ENCODE measurements around the gene ASB15. TPM values are rescaled to one million over a fixed set of nuclear protein-coding genes. Genes with fewer than 3 reads are reported as not detected.

Gene ASB15
- polyA plus RNA-seq, 3 donors: not detected

DNA sequence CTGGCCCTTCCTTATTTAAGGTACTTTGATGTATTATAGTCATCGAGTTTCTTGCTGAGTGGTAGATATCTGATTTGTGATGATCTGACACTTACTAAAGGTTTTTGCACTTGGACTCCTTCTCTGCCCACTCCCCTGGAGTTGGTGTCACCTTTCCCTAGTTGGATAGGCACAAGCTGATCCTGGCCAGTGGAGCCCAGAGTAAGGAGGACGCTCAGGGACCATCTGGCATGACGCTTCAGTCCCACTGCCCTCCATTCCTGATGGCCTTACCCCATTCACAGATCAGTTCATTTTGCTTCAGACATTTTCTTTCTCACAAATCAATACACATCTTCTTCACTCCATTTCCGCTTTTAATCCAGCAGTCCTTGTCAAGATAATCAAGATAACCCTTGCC lies 20.1 kb downstream of the ASB15 start:
- Histone ChIP-seq H3K4me1 (ENCODE audit: control insufficient read depth in 1 of 2, insufficient read depth in 2 of 2, low read length in 2 of 2) (no peaks in the 10 kb centered on the region), H3K36me3 (replicated peaks in 1 of 2; ENCODE audit: control insufficient read depth in 1 of 2, insufficient read depth in 2 of 2, low read length in 2 of 2) (no peaks in the 10 kb centered on the region), H3K79me2 (ENCODE audit: insufficient read depth, low read length) (no peaks in the 10 kb centered on the region), H3K4me3 (replicated peaks in 1 of 3; ENCODE audit: low read depth in 2 of 3, low read length in 3 of 3) (no peak overlapping the region), H2AFZ (ENCODE audit: insufficient read depth, low read depth, low read length, poor library complexity, severe bottlenecking) (no peak overlapping the region), H3K9ac (ENCODE audit: insufficient read depth, low read length, poor library complexity, severe bottlenecking) (no peak overlapping the region), H3K27me3 (ENCODE audit: control insufficient read depth in 2 of 2, insufficient read depth in 2 of 2, low read length in 2 of 2) (no peaks in the 10 kb centered on the region), H3K27ac (ENCODE audit: low read depth in 1 of 2, low read length in 2 of 2) (no peak overlapping the region), H3K9me3 (replicated peaks in 1 of 2; ENCODE audit: control insufficient read depth in 1 of 2, insufficient read depth in 1 of 2, low read length in 2 of 2) (no peaks in the 10 kb centered on the region), H3K4me2 (replicated peaks; ENCODE audit: extremely low read depth, low read length, poor library complexity, severe bottlenecking) (no peak overlapping the region), H4K20me1 (ENCODE audit: insufficient read depth, low read length) (no peaks in the 10 kb centered on the region)
- H3K9me3 Mint-ChIP-seq: peaks cover 0 to 3% (median 0%) of the 10 kb centered on the region in 7 donors
- intact Hi-C loops (cut with micrococcal nuclease): no loop called here
- DNase-seq: no peak
- H3K36me3 Mint-ChIP-seq: no peaks in the 10 kb centered on the region
- TF ChIP-seq, protein P1, sequence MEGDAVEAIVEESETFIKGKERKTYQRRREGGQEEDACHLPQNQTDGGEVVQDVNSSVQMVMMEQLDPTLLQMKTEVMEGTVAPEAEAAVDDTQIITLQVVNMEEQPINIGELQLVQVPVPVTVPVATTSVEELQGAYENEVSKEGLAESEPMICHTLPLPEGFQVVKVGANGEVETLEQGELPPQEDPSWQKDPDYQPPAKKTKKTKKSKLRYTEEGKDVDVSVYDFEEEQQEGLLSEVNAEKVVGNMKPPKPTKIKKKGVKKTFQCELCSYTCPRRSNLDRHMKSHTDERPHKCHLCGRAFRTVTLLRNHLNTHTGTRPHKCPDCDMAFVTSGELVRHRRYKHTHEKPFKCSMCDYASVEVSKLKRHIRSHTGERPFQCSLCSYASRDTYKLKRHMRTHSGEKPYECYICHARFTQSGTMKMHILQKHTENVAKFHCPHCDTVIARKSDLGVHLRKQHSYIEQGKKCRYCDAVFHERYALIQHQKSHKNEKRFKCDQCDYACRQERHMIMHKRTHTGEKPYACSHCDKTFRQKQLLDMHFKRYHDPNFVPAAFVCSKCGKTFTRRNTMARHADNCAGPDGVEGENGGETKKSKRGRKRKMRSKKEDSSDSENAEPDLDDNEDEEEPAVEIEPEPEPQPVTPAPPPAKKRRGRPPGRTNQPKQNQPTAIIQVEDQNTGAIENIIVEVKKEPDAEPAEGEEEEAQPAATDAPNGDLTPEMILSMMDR (IDR thresholded peaks at IDR 0.05): no peak
- 90% methylated on average over 2 of the region's 4 CpGs for WGBS (ENCODE audit: insufficient coverage)
- H3K4me3 Mint-ChIP-seq: no peak overlapping the region
- H3K27me3 Mint-ChIP-seq (ENCODE audit: low read depth in 3 of 3): peaks cover 0 to 6% (median 3%) of the 10 kb centered on the region in 3 donors
- no peaks in the 10 kb centered on the region for H3K4me1 Mint-ChIP-seq
- no peak overlapping the region for H3K27ac Mint-ChIP-seq

DNA sequence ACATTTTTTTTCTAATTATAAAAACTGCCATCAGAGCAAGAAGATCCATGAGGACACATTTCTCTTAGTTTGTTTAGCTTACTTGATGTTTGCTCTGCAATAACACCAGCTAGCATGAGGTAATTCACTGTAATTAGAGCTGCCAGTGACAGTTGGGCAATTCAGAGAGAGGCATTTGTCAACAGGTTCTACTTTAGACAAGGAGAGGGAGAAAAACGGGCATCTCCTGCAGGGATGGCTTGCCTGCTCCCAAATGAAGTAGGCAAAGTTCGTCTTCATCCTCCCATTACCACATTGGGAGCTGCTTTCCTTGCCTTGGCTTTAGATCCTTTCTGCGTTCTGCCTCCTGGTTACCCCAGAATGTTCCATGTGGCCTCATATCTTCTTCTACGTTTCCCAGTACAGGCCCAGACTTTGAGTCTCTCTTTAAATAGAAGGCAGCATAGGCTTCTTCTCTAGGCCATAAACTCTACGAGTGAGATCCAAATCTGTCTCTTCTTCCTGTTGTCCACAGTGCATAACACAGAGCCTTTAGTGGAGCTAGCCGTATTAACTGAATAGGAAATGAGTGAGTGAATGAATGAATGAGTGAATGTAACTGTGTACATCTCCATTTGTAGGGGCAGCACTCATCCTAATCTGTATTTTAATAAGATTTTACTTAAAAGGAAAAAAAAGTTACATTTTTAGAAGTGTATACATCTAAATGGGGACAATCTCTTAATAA lies 21.2 kb downstream of the ASB15 start:
- no peaks in the 10 kb centered on the region for H3K36me3 Mint-ChIP-seq
- no peak overlapping the region for H3K27ac Mint-ChIP-seq
- Histone ChIP-seq H2AFZ (ENCODE audit: insufficient read depth, low read depth, low read length, poor library complexity, severe bottlenecking) (no peak overlapping the region), H3K27me3 (ENCODE audit: control insufficient read depth in 2 of 2, insufficient read depth in 2 of 2, low read length in 2 of 2) (no peaks in the 10 kb centered on the region), H3K4me3 (replicated peaks in 1 of 3; ENCODE audit: low read depth in 2 of 3, low read length in 3 of 3) (no peak overlapping the region), H3K79me2 (ENCODE audit: insufficient read depth, low read length) (no peaks in the 10 kb centered on the region), H3K36me3 (replicated peaks in 1 of 2; ENCODE audit: control insufficient read depth in 1 of 2, insufficient read depth in 2 of 2, low read length in 2 of 2) (no peaks in the 10 kb centered on the region), H3K9ac (ENCODE audit: insufficient read depth, low read length, poor library complexity, severe bottlenecking) (no peak overlapping the region), H3K4me2 (replicated peaks; ENCODE audit: extremely low read depth, low read length, poor library complexity, severe bottlenecking) (no peak overlapping the region), H3K4me1 (ENCODE audit: control insufficient read depth in 1 of 2, insufficient read depth in 2 of 2, low read length in 2 of 2) (no peaks in the 10 kb centered on the region), H3K9me3 (replicated peaks in 1 of 2; ENCODE audit: control insufficient read depth in 1 of 2, insufficient read depth in 1 of 2, low read length in 2 of 2) (no peaks in the 10 kb centered on the region), H3K27ac (ENCODE audit: low read depth in 1 of 2, low read length in 2 of 2) (no peak overlapping the region), H4K20me1 (ENCODE audit: insufficient read depth, low read length) (no peaks in the 10 kb centered on the region)
- no peak for DNase-seq
- TF ChIP-seq, protein P1 (IDR thresholded peaks at IDR 0.05): no peak
- H3K4me1 Mint-ChIP-seq: no peaks in the 10 kb centered on the region
- no peak overlapping the region for H3K4me3 Mint-ChIP-seq
- WGBS (ENCODE audit: insufficient coverage): 94% methylated on average over 3 of the region's 6 CpGs
- peaks cover 0 to 3% (median 0%) of the 10 kb centered on the region in 7 donors for H3K9me3 Mint-ChIP-seq
- H3K27me3 Mint-ChIP-seq (ENCODE audit: low read depth in 3 of 3): peaks cover 0 to 6% (median 3%) of the 10 kb centered on the region in 3 donors
- intact Hi-C loops (cut with micrococcal nuclease): no loop called here

All from CD14-positive monocyte (primary cell).